ENCODE data around the gene GARIN5B.
"Not testable (repeated sequence)": the region's sequence is repeated elsewhere in the genome, so short reads cannot be mapped to it uniquely, and the experiment has no call there.

The GARIN5B gene

GRCh38 chr19:55362990-55363716 is at the start of gene GARIN5B:
Gene GARIN5B (minus strand): TSS chr19:55363260. CDS start chr19:55363066, 194 bp downstream.
- DNase-seq, result no peak

GRCh38 chr19:55410168-55410567 is 47.1 kb upstream of the GARIN5B start:
- no peak for DNase-seq

- DNase-seq, result not testable (repeated sequence)
These were observed 46.1 kb upstream of the GARIN5B start for GRCh38 chr19:55409179-55409578.

GRCh38 chr19:55408533-55408872 is 45.4 kb upstream of the GARIN5B start:
- DNase-seq, result no peak

- DNase-seq, result peak; percentile 99
These were observed 44.9 kb upstream of the GARIN5B start for GRCh38 chr19:55407800-55408532.

- not testable (repeated sequence) for DNase-seq
These were observed 44.4 kb upstream of the GARIN5B start, which contains the start of gene UBE2S for GRCh38 chr19:55407550-55407799. Gene UBE2S (minus strand): TSS chr19:55407788. CDS start chr19:55407589, 199 bp downstream.

- DNase-seq, result no peak
These were observed 43.9 kb upstream of the GARIN5B start for GRCh38 chr19:55406826-55407549.

- DNase-seq, result no peak
These were observed 43.2 kb upstream of the GARIN5B start for GRCh38 chr19:55406091-55406825.

GRCh38 chr19:55405638-55406037 is 42.6 kb upstream of the GARIN5B start:
- DNase-seq, result no peak

- DNase-seq, result no peak
These were observed 39.4 kb upstream of the GARIN5B start for GRCh38 chr19:55402509-55402908.

- DNase-seq, result not testable (repeated sequence)
These were observed 38.3 kb upstream of the GARIN5B start for GRCh38 chr19:55401390-55401789.

GRCh38 chr19:55400281-55401087 is 37.4 kb upstream of the GARIN5B start:
- DNase-seq, result no peak

- DNase-seq, result no peak
These were observed 35.3 kb upstream of the GARIN5B start for GRCh38 chr19:55398200-55398925.

- DNase-seq, result no peak
These were observed 30.0 kb upstream of the GARIN5B start for GRCh38 chr19:55392820-55393761.

GRCh38 chr19:55391702-55392615 is 28.9 kb upstream of the GARIN5B start:
- no peak for DNase-seq

- DNase-seq, result no peak
These were observed 28.2 kb upstream of the GARIN5B start for GRCh38 chr19:55391191-55391670.

GRCh38 chr19:55390461-55390880 is 27.4 kb upstream of the GARIN5B start:
- DNase-seq, result no peak

- DNase-seq, result no peak
These were observed 26.6 kb upstream of the GARIN5B start for GRCh38 chr19:55389386-55390317.

All from NCI-H446 (cell line).